ENCODE results near the gene DSCAM. TPM values are rescaled to one million over a fixed set of nuclear protein-coding genes. Genes with fewer than 3 reads are reported as not detected.

Gene DSCAM
- total RNA-seq, 1 donor from 2014 or later, result 4.4 TPM

- peaks cover 5% of the 10 kb centered on the region for H3K9me3 Mint-ChIP-seq (ENCODE audit: unreplicated experiment)
These were observed 312.1 kb downstream of the DSCAM start for GRCh38 chr21:40534886-40535285.

GRCh38 chr21:40531431-40532110 lies 315.4 kb downstream of the DSCAM start:
- Mint-ChIP-seq H3K27ac (ENCODE audit: unreplicated experiment) (no peak overlapping the region), H3K4me1 (ENCODE audit: low read depth, unreplicated experiment) (peaks cover 6% of the 10 kb centered on the region), H3K4me3 (ENCODE audit: unreplicated experiment) (no peak overlapping the region), H3K36me3 (ENCODE audit: unreplicated experiment) (peaks cover 6% of the 10 kb centered on the region), H3K9me3 (ENCODE audit: unreplicated experiment) (peaks cover 4% of the 10 kb centered on the region), H3K27me3 (ENCODE audit: unreplicated experiment) (peaks cover 5% of the 10 kb centered on the region)
- no peak for TF ChIP-seq CTCF (IDR thresholded peaks at IDR 0.05; ENCODE audit: partially characterized antibody, unreplicated experiment)
- no peak for DNase-seq

More at GRCh38 chr21:40534886-40535285, 312.1 kb downstream of the DSCAM start:
- peaks cover 7% of the 10 kb centered on the region for H3K4me1 Mint-ChIP-seq (ENCODE audit: low read depth, unreplicated experiment)
- H3K27ac Mint-ChIP-seq (ENCODE audit: unreplicated experiment), result no peak overlapping the region
- no peaks in the 10 kb centered on the region for H3K36me3 Mint-ChIP-seq (ENCODE audit: unreplicated experiment)
- peaks cover 2% of the 10 kb centered on the region for H3K27me3 Mint-ChIP-seq (ENCODE audit: unreplicated experiment)
- TF ChIP-seq CTCF (IDR thresholded peaks at IDR 0.05; ENCODE audit: partially characterized antibody, unreplicated experiment), result no peak
- no peak overlapping the region for H3K4me3 Mint-ChIP-seq (ENCODE audit: unreplicated experiment)
- no peak for DNase-seq

GRCh38 chr21:40531016-40531415 lies 315.9 kb downstream of the DSCAM start:
- no peak for DNase-seq
- peaks cover 6% of the 10 kb centered on the region for H3K4me1 Mint-ChIP-seq (ENCODE audit: low read depth, unreplicated experiment)
- TF ChIP-seq CTCF (IDR thresholded peaks at IDR 0.05; ENCODE audit: partially characterized antibody, unreplicated experiment), result no peak
- peaks cover 4% of the 10 kb centered on the region for H3K9me3 Mint-ChIP-seq (ENCODE audit: unreplicated experiment)
- no peak overlapping the region for H3K4me3 Mint-ChIP-seq (ENCODE audit: unreplicated experiment)
- H3K27me3 Mint-ChIP-seq (ENCODE audit: unreplicated experiment), result peaks cover 5% of the 10 kb centered on the region
- peaks cover 6% of the 10 kb centered on the region for H3K36me3 Mint-ChIP-seq (ENCODE audit: unreplicated experiment)
- no peak overlapping the region for H3K27ac Mint-ChIP-seq (ENCODE audit: unreplicated experiment)

- H3K27ac Mint-ChIP-seq (ENCODE audit: unreplicated experiment), result no peak overlapping the region
- no peaks in the 10 kb centered on the region for H3K9me3 Mint-ChIP-seq (ENCODE audit: unreplicated experiment)
- H3K36me3 Mint-ChIP-seq (ENCODE audit: unreplicated experiment), result no peaks in the 10 kb centered on the region
- DNase-seq, result no peak
- H3K4me3 Mint-ChIP-seq (ENCODE audit: unreplicated experiment), result no peak overlapping the region
- TF ChIP-seq CTCF (IDR thresholded peaks at IDR 0.05; ENCODE audit: partially characterized antibody, unreplicated experiment), result no peak
- H3K4me1 Mint-ChIP-seq (ENCODE audit: low read depth, unreplicated experiment), result no peaks in the 10 kb centered on the region
- no peaks in the 10 kb centered on the region for H3K27me3 Mint-ChIP-seq (ENCODE audit: unreplicated experiment)
These were observed 329.3 kb downstream of the DSCAM start for GRCh38 chr21:40517646-40518045.

GRCh38 chr21:40516335-40516734 lies 330.6 kb downstream of the DSCAM start:
- Mint-ChIP-seq H3K36me3 (ENCODE audit: unreplicated experiment) (no peaks in the 10 kb centered on the region), H3K27me3 (ENCODE audit: unreplicated experiment) (no peaks in the 10 kb centered on the region), H3K9me3 (ENCODE audit: unreplicated experiment) (no peaks in the 10 kb centered on the region), H3K4me1 (ENCODE audit: low read depth, unreplicated experiment) (no peaks in the 10 kb centered on the region), H3K4me3 (ENCODE audit: unreplicated experiment) (no peak overlapping the region), H3K27ac (ENCODE audit: unreplicated experiment) (no peak overlapping the region)
- TF ChIP-seq CTCF (IDR thresholded peaks at IDR 0.05; ENCODE audit: partially characterized antibody, unreplicated experiment), result no peak
- DNase-seq, result no peak
